ENCODE results near the gene ZNF436.
"Not testable (repeated sequence)": the region's sequence is repeated elsewhere in the genome, so short reads cannot be mapped to it uniquely, and the experiment has no call there.

The ZNF436 gene

GRCh38 chr1:23389837-23390321 is 20.2 kb upstream of the ZNF436 start:
- DNase-seq, result no peak

GRCh38 chr1:23387494-23387893 is 17.9 kb upstream of the ZNF436 start:
- DNase-seq, result no peak

GRCh38 chr1:23385119-23385621 is 15.5 kb upstream of the ZNF436 start:
- DNase-seq, result no peak

GRCh38 chr1:23384312-23385058 is 14.8 kb upstream of the ZNF436 start:
- DNase-seq, result peak; percentile 60

GRCh38 chr1:23383577-23384311 is 14.1 kb upstream of the ZNF436 start:
- DNase-seq, result no peak

- DNase-seq, result no peak
These were observed 11.7 kb upstream of the ZNF436 start for GRCh38 chr1:23381233-23381885.

GRCh38 chr1:23380719-23381118 is 11.1 kb upstream of the ZNF436 start:
- DNase-seq, result no peak

GRCh38 chr1:23380236-23380635 is 10.6 kb upstream of the ZNF436 start:
- DNase-seq, result not testable (repeated sequence)

GRCh38 chr1:23376890-23377811 is 7.5 kb upstream of the ZNF436 start:
- no peak for DNase-seq

GRCh38 chr1:23374079-23374735 is 4.6 kb upstream of the ZNF436 start:
- DNase-seq, result not testable (repeated sequence)

- peak; percentile 48 for DNase-seq
These were observed 2.6 kb upstream of the ZNF436 start for GRCh38 chr1:23371987-23372880.

- DNase-seq, result no peak
These were observed 1.3 kb upstream of the ZNF436 start for GRCh38 chr1:23370709-23371584.

GRCh38 chr1:23370330-23370708 is 683 bp upstream of the ZNF436 start:
- no peak for DNase-seq

GRCh38 chr1:23368562-23369334 is 888 bp downstream of the ZNF436 start:
- DNase-seq, result peak; percentile 97

- peak; percentile 99 for DNase-seq
These were observed 1.7 kb downstream of the ZNF436 start for GRCh38 chr1:23367791-23368561.

GRCh38 chr1:23367451-23367790 is 2.2 kb downstream of the ZNF436 start:
- no peak for DNase-seq

GRCh38 chr1:23366598-23366997 is 3.0 kb downstream of the ZNF436 start:
- DNase-seq, result no peak

GRCh38 chr1:23366146-23366545 is 3.5 kb downstream of the ZNF436 start:
- DNase-seq, result no peak

Data from suppressor macrophage treated with lipopolysaccharide for 4 hours (primary cell).